ENCODE data around the gene SPTLC1. TPM values are rescaled to one million over a fixed set of nuclear protein-coding genes. Genes with fewer than 3 reads are reported as not detected.
"Not testable (repeated sequence)": the region's sequence is repeated elsewhere in the genome, so short reads cannot be mapped to it uniquely, and the experiment has no call there.

The SPTLC1 gene
- total RNA-seq, 2 donors from 2014 or later, result 40.6 to 41.8 TPM

DNA sequence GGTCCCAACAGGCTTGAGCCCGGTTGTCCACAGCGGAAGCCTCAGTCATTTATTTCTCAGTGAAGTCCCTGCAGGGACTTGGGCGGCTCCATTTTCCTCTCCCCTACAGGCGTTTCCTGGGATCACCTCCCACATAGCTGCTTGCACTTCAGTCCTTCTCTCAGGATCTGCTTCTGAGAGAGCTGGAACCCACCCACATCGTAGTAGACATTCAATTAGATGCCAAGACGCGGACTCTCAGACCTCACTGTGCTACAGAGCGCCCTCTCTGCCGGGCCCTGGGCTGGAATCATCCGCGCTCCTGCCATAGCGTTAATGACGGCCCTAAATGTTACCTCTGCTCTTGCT, 111.2 kb downstream of the SPTLC1 start:
- Histone ChIP-seq H3K9me3 (no peaks in the 10 kb centered on the region), H3K36me3 (no peaks in the 10 kb centered on the region), H3K4me1 (no peaks in the 10 kb centered on the region), H3K4me3 (no peak overlapping the region), H3K27me3 (no peaks in the 10 kb centered on the region), H3K27ac (no peak overlapping the region)
- TF ChIP-seq, protein P1, sequence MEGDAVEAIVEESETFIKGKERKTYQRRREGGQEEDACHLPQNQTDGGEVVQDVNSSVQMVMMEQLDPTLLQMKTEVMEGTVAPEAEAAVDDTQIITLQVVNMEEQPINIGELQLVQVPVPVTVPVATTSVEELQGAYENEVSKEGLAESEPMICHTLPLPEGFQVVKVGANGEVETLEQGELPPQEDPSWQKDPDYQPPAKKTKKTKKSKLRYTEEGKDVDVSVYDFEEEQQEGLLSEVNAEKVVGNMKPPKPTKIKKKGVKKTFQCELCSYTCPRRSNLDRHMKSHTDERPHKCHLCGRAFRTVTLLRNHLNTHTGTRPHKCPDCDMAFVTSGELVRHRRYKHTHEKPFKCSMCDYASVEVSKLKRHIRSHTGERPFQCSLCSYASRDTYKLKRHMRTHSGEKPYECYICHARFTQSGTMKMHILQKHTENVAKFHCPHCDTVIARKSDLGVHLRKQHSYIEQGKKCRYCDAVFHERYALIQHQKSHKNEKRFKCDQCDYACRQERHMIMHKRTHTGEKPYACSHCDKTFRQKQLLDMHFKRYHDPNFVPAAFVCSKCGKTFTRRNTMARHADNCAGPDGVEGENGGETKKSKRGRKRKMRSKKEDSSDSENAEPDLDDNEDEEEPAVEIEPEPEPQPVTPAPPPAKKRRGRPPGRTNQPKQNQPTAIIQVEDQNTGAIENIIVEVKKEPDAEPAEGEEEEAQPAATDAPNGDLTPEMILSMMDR (IDR thresholded peaks at IDR 0.05), result no peak
- peak; percentile 36 for DNase-seq (ENCODE audit: low spot score)

DNA sequence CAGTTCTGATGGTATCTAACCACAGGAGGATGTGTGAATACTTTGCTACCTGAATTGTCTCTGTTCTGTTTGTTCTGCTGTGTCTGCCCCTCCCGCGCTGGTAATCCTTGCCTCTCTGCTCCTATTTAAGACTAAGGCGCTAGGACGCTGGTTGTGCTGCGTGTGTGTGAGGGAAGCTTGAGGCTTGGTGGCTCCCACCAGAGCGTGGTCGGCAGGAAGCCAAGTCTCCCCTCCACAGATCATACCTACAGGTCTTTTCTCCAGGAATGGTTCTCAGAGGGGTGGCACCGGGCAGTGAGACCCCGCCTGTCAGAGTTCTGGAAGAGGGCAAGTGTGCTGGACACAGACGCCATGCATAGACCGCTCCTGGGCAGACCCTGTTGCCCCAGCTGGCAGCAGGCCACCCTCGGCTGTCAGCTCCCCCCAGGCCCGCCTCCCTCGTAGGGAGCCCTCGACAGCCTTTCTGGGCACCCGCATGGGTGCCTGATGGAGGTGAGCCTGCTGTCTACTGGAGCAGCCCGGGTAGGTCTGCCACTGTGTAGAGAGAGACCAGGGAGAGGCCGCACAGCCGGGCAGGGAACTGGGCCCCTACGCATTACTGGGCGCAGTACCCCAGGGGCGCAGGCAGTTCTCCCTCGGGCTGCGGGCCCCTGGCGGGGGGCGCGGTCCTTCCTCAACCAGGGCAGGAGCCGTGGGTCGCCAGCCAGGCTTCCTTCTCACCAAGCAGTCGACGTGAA, 111.7 kb downstream of the SPTLC1 start:
- H3K4me3 ChIP-seq, result no peak overlapping the region
- TF ChIP-seq, protein P1 (IDR thresholded peaks at IDR 0.05), result no peak
- H3K4me1 ChIP-seq, result no peaks in the 10 kb centered on the region
- H3K27me3 ChIP-seq, result no peaks in the 10 kb centered on the region
- peak; percentile 46 for DNase-seq (ENCODE audit: low spot score)
- no peak overlapping the region for H3K27ac ChIP-seq
- no peaks in the 10 kb centered on the region for H3K9me3 ChIP-seq
- H3K36me3 ChIP-seq, result no peaks in the 10 kb centered on the region

DNA sequence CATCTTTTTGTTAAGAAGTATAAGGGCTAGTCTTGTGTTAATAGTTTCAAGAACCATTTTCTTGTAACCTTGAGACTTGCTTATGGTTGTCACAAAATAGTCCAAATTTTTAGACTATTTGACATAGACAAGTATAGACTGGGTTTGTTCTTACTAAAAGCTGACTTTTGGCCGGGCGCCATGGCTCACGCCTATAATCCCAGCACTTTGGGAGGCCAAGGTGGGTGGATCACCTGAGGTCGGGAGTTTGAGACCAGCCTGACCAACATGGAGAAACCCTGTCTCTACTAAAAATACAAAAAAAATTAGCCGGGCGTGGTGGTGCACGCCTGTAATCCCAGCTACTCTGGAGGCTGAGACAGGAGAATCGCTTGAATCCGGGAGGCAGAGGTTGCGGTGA, 113.3 kb downstream of the SPTLC1 start:
- DNase-seq (ENCODE audit: low spot score), result peak; percentile 53
- H3K27ac ChIP-seq, H3K9me3 ChIP-seq, H3K27me3 ChIP-seq, H3K36me3 ChIP-seq, H3K4me3 ChIP-seq, H3K4me1 ChIP-seq: not testable (repeated sequence)

DNA sequence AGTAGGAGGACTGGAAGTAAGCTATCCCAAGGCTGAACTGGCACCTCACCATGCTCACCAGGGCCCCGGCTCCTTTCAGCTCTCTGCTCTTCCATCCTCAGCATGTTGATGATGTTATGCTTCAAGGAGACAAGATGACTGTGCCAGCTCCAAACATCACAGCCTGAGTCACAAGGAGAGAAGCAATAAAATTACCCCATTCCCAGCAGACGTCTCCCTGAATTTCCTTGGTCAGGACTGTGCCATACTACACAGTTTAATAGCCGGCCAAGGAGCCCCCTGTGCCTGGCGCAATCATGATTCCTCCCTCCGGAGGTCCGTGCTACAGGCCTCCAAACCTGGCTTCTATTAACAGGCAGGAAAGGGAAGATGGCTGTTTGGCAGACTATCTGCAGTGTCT, 114.0 kb downstream of the SPTLC1 start:
- Histone ChIP-seq H3K36me3 (no peaks in the 10 kb centered on the region), H3K27ac (no peak overlapping the region), H3K9me3 (no peaks in the 10 kb centered on the region), H3K27me3 (no peaks in the 10 kb centered on the region), H3K4me1 (no peaks in the 10 kb centered on the region), H3K4me3 (no peak overlapping the region)
- TF ChIP-seq, protein P1 (IDR thresholded peaks at IDR 0.05), result no peak
- peak; percentile 21 for DNase-seq (ENCODE audit: low spot score)

DNA sequence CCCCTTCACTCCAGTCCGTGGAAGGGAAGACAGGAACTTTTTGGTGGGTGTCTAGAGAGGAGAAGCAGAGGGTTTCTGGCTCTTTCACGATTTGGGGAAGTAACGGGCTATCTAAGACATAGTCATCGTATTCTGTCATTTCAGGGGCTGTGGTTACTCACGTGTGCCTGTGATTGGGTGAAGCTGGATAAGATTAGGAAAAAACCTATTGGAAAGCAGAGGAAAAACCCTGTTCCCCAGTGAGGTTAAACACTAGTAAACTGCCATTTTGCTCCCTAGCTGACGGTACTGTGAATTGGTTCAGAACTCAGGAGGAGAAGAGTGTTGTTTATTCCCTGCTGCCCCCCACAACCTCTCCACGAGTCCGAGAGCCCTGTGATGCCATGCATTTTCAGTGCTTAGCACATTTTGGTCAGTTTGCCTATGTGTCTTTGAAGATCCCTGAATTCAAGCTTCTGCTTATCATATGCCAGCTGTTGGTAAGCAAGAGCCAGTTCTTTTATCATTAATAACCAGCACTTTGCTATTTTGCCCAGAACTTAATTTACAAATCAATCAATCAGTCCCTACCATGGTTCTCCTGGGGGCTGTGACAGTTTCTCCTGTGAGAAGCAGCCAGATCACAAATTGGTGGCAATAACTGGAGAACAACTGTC, 120.1 kb downstream of the SPTLC1 start:
- H3K27me3 ChIP-seq, result no peaks in the 10 kb centered on the region
- no peak overlapping the region for H3K27ac ChIP-seq
- H3K4me3 ChIP-seq, result no peak overlapping the region
- TF ChIP-seq, protein P1 (IDR thresholded peaks at IDR 0.05), result no peak
- H3K4me1 ChIP-seq, result no peaks in the 10 kb centered on the region
- DNase-seq (ENCODE audit: low spot score), result no peak
- no peaks in the 10 kb centered on the region for H3K36me3 ChIP-seq
- no peaks in the 10 kb centered on the region for H3K9me3 ChIP-seq

DNA sequence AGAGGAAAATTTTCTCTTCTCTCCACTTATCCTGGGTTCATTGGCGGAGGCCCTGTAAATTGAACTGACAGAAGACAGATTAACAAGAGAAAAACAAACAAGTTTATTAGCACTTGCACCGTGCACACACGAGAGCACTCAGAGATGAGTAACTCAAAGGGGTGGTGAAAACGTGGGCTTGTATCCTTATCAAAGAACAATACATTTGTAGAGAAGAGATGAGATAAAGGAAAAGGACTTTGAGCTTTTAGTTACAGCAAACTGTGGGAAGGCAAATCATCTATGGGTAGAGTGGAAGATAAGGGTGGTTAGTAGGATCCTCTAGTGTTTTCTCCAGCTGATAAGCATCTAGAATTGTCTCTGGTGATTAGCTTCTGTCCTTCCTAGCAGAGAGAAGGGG, 120.8 kb downstream of the SPTLC1 start:
- Histone ChIP-seq H3K27ac (no peak overlapping the region), H3K4me1 (no peaks in the 10 kb centered on the region), H3K4me3 (no peak overlapping the region), H3K9me3 (no peaks in the 10 kb centered on the region), H3K36me3 (no peaks in the 10 kb centered on the region), H3K27me3 (no peaks in the 10 kb centered on the region)
- no peak for DNase-seq (ENCODE audit: low spot score)
- TF ChIP-seq, protein P1 (IDR thresholded peaks at IDR 0.05), result no peak

All from right atrium auricular region (tissue), 2 donors.